ENCODE results near the gene GPR143.

Gene GPR143

GRCh38 chrX:9683350-9683749 is 82.3 kb downstream of the GPR143 start:
- TF ChIP-seq TAF1 (IDR thresholded peaks at IDR 0.05; ENCODE audit: borderline replicate concordance, insufficient read depth, low read length), result no peak
- no peak for TF ChIP-seq FOXP2 (optimal IDR thresholded peaks at IDR 0.05; ENCODE audit: borderline replicate concordance, extremely low read depth, extremely low read length, insufficient read depth)
- no peak for TF ChIP-seq POLR2AphosphoS5 (IDR thresholded peaks at IDR 0.05; ENCODE audit: low read depth, low read length)
- TF ChIP-seq SIN3A (IDR thresholded peaks at IDR 0.05; ENCODE audit: borderline replicate concordance, insufficient read depth, low read length), result no peak
- TF ChIP-seq REST (IDR thresholded peaks at IDR 0.05; ENCODE audit: insufficient read depth in 1 of 2, low read depth in 2 of 2, low read length in 2 of 2), result no peak

- TF ChIP-seq TAF1 (IDR thresholded peaks at IDR 0.05; ENCODE audit: borderline replicate concordance, insufficient read depth, low read length) (no peak), POLR2AphosphoS5 (IDR thresholded peaks at IDR 0.05; ENCODE audit: low read depth, low read length) (no peak), FOXP2 (optimal IDR thresholded peaks at IDR 0.05; ENCODE audit: borderline replicate concordance, extremely low read depth, extremely low read length, insufficient read depth) (no peak), SIN3A (IDR thresholded peaks at IDR 0.05; ENCODE audit: borderline replicate concordance, insufficient read depth, low read length) (no peak), REST (IDR thresholded peaks at IDR 0.05; ENCODE audit: insufficient read depth in 1 of 2, low read depth in 2 of 2, low read length in 2 of 2) (no peak)
These were observed 82.8 kb downstream of the GPR143 start for GRCh38 chrX:9682861-9683260.

GRCh38 chrX:9682456-9682855 is 83.2 kb downstream of the GPR143 start:
- TF ChIP-seq FOXP2 (optimal IDR thresholded peaks at IDR 0.05; ENCODE audit: borderline replicate concordance, extremely low read depth, extremely low read length, insufficient read depth) (no peak), POLR2AphosphoS5 (IDR thresholded peaks at IDR 0.05; ENCODE audit: low read depth, low read length) (no peak), SIN3A (IDR thresholded peaks at IDR 0.05; ENCODE audit: borderline replicate concordance, insufficient read depth, low read length) (no peak), REST (IDR thresholded peaks at IDR 0.05; ENCODE audit: insufficient read depth in 1 of 2, low read depth in 2 of 2, low read length in 2 of 2) (no peak), TAF1 (IDR thresholded peaks at IDR 0.05; ENCODE audit: borderline replicate concordance, insufficient read depth, low read length) (no peak)

GRCh38 chrX:9681422-9681821 is 84.2 kb downstream of the GPR143 start:
- TF ChIP-seq FOXP2 (optimal IDR thresholded peaks at IDR 0.05; ENCODE audit: borderline replicate concordance, extremely low read depth, extremely low read length, insufficient read depth), result no peak
- TF ChIP-seq SIN3A (IDR thresholded peaks at IDR 0.05; ENCODE audit: borderline replicate concordance, insufficient read depth, low read length), result no peak
- TF ChIP-seq REST (IDR thresholded peaks at IDR 0.05; ENCODE audit: insufficient read depth in 1 of 2, low read depth in 2 of 2, low read length in 2 of 2), result no peak
- no peak for TF ChIP-seq TAF1 (IDR thresholded peaks at IDR 0.05; ENCODE audit: borderline replicate concordance, insufficient read depth, low read length)
- no peak for TF ChIP-seq POLR2AphosphoS5 (IDR thresholded peaks at IDR 0.05; ENCODE audit: low read depth, low read length)

- TF ChIP-seq TAF1 (IDR thresholded peaks at IDR 0.05; ENCODE audit: borderline replicate concordance, insufficient read depth, low read length) (no peak), FOXP2 (optimal IDR thresholded peaks at IDR 0.05; ENCODE audit: borderline replicate concordance, extremely low read depth, extremely low read length, insufficient read depth) (no peak), SIN3A (IDR thresholded peaks at IDR 0.05; ENCODE audit: borderline replicate concordance, insufficient read depth, low read length) (no peak), POLR2AphosphoS5 (IDR thresholded peaks at IDR 0.05; ENCODE audit: low read depth, low read length) (no peak), REST (IDR thresholded peaks at IDR 0.05; ENCODE audit: insufficient read depth in 1 of 2, low read depth in 2 of 2, low read length in 2 of 2) (no peak)
These were observed 84.6 kb downstream of the GPR143 start for GRCh38 chrX:9681011-9681410.

All from PFSK-1 (cell line).